ENCODE measurements around the gene ATXN1.

The ATXN1 gene

DNA sequence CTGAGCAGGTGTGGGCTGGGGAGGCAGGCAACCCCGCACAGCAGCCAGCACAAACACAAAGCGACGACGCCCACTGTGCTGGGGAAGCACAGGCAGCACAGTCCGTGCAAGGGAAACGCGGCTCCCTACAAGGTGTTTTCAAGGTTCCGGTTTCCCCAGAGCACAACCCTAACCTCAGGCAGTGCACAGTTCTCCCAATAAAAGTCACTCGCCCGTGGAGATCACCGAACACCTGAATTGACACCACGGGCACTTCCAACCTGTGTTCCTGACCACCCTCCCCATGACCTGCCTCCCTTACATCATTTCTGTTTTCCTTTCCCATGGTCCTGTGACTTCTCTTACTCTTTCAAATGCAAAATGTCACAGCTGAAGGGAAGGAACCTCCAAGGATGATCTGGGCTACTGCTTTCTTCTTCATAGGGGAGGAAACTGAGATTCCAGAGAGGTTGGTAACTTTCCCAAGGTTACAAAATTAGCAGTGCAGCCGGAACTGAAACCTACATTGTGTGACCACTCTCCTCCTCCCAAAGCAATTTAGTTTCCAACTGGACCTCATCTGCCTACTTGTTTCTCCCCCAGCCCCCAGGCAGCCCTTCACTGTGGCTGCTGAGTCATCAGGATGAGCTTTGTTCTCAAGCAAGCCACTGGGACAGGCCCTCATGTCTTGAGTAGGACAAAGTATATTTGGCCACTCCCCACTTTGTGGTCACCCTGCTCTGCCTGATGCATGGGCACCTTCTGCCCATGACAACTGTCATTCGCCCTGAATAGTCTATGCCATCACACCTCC lies 125.3 kb downstream of the ATXN1 start:
- Histone ChIP-seq H2AFZ (ENCODE audit: low read length) (no peak overlapping the region), H3K4me2 (ENCODE audit: low read depth, low read length, poor library complexity, severe bottlenecking) (peak overlapping the region; percentile 55), H3K4me1 (ENCODE audit: insufficient read depth, low read length, poor library complexity, severe bottlenecking) (peaks cover 39% of the 10 kb centered on the region), H3K4me3 (ENCODE audit: low read length, poor library complexity, severe bottlenecking) (no peak overlapping the region), H3K27me3 (ENCODE audit: insufficient read depth, low read length, poor library complexity, severe bottlenecking) (no peaks in the 10 kb centered on the region), H4K20me1 (ENCODE audit: insufficient read depth, low read length, poor library complexity, severe bottlenecking) (no peaks in the 10 kb centered on the region), H3K9me2 (replicated peaks; ENCODE audit: low read depth, low read length) (no peaks in the 10 kb centered on the region), H3K79me2 (ENCODE audit: insufficient read depth, low read length) (no peaks in the 10 kb centered on the region), H3F3A (ENCODE audit: low read depth) (no peaks in the 10 kb centered on the region; the same call in 1 of the 2 replicates), H3K9ac (ENCODE audit: low read depth, low read length, poor library complexity, severe bottlenecking) (peak overlapping the region; percentile 19), H3K9me3 (ENCODE audit: insufficient read depth, low read depth, low read length) (no peaks in the 10 kb centered on the region), H3K36me3 (ENCODE audit: insufficient read depth, low read length) (peaks cover 3% of the 10 kb centered on the region; the same call in 1 of the 2 replicates)
- TF ChIP-seq EZH2phosphoT487 (IDR thresholded peaks at IDR 0.05; ENCODE audit: borderline replicate concordance) = no peak
- TF ChIP-seq, protein P1, sequence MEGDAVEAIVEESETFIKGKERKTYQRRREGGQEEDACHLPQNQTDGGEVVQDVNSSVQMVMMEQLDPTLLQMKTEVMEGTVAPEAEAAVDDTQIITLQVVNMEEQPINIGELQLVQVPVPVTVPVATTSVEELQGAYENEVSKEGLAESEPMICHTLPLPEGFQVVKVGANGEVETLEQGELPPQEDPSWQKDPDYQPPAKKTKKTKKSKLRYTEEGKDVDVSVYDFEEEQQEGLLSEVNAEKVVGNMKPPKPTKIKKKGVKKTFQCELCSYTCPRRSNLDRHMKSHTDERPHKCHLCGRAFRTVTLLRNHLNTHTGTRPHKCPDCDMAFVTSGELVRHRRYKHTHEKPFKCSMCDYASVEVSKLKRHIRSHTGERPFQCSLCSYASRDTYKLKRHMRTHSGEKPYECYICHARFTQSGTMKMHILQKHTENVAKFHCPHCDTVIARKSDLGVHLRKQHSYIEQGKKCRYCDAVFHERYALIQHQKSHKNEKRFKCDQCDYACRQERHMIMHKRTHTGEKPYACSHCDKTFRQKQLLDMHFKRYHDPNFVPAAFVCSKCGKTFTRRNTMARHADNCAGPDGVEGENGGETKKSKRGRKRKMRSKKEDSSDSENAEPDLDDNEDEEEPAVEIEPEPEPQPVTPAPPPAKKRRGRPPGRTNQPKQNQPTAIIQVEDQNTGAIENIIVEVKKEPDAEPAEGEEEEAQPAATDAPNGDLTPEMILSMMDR (conservative IDR thresholded peaks at IDR 0.05; ENCODE audit: low read length) = no peak

DNA sequence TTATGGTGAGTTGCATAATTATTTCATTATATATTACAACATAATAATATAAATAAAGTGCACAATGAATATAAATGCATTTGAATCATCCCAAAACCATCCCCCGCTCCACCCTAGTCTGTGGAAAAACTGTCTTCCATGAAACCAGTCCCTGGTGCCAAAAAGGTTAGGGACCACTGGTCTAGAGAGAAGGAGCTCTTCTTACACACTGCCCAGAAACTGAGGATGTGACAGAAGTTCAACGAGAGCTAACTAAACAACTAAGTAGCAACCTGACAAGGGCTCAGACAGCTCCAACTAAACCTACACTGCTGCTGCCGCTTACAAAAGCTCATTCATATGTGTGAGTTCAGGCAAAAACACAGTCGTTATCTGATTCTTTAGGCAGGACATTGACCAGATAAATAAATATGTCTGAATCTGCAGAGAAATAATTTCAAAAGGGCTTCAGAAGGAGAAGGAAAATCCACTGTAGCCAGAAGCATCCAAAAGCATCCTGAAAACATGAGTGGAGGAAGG lies 125.9 kb downstream of the ATXN1 start:
- Histone ChIP-seq H3K9ac (ENCODE audit: low read depth, low read length, poor library complexity, severe bottlenecking) (no peak overlapping the region), H3K4me3 (ENCODE audit: low read length, poor library complexity, severe bottlenecking) (no peak overlapping the region), H3K4me2 (ENCODE audit: low read depth, low read length, poor library complexity, severe bottlenecking) (no peak overlapping the region), H3F3A (ENCODE audit: low read depth) (no peaks in the 10 kb centered on the region; the same call in 1 of the 2 replicates), H3K36me3 (ENCODE audit: insufficient read depth, low read length) (peaks cover 4% of the 10 kb centered on the region; the same call in 1 of the 2 replicates), H4K20me1 (ENCODE audit: insufficient read depth, low read length, poor library complexity, severe bottlenecking) (no peaks in the 10 kb centered on the region), H3K9me2 (replicated peaks; ENCODE audit: low read depth, low read length) (no peaks in the 10 kb centered on the region), H3K27me3 (ENCODE audit: insufficient read depth, low read length, poor library complexity, severe bottlenecking) (no peaks in the 10 kb centered on the region), H2AFZ (ENCODE audit: low read length) (no peak overlapping the region), H3K4me1 (ENCODE audit: insufficient read depth, low read length, poor library complexity, severe bottlenecking) (peaks cover 39% of the 10 kb centered on the region), H3K9me3 (ENCODE audit: insufficient read depth, low read depth, low read length) (no peaks in the 10 kb centered on the region), H3K79me2 (ENCODE audit: insufficient read depth, low read length) (no peaks in the 10 kb centered on the region)
- TF ChIP-seq EZH2phosphoT487 (IDR thresholded peaks at IDR 0.05; ENCODE audit: borderline replicate concordance) = no peak
- TF ChIP-seq, protein P1 (conservative IDR thresholded peaks at IDR 0.05; ENCODE audit: low read length) = no peak

DNA sequence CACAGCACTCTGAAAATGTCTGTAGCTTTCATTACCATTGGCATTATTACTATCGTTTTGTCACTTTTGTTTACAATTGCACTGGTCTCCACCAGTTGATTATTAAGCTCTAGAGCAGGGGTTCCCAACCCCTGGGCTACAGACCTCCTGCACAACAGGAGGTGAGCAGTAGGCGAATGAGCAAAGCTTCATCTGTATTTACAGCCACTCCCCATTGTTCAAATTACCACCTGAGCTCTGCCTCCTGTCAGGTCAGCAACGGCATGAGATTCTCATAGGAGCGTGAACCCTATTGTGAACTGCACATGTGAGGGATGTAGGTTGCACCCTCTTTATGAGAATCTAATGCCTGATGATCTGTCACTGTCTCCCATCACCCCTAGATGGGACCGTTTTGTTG lies 126.4 kb downstream of the ATXN1 start:
- H3F3A ChIP-seq (ENCODE audit: low read depth) = no peaks in the 10 kb centered on the region; the same call in 1 of the 2 replicates
- H3K9me2 ChIP-seq (replicated peaks; ENCODE audit: low read depth, low read length) = no peaks in the 10 kb centered on the region
- H3K36me3 ChIP-seq (ENCODE audit: insufficient read depth, low read length) = peaks cover 9% of the 10 kb centered on the region; the same call in 1 of the 2 replicates
- H3K9ac ChIP-seq (ENCODE audit: low read depth, low read length, poor library complexity, severe bottlenecking) = no peak overlapping the region
- no peaks in the 10 kb centered on the region for H4K20me1 ChIP-seq (ENCODE audit: insufficient read depth, low read length, poor library complexity, severe bottlenecking)
- no peak overlapping the region for H3K4me3 ChIP-seq (ENCODE audit: low read length, poor library complexity, severe bottlenecking)
- peaks cover 39% of the 10 kb centered on the region for H3K4me1 ChIP-seq (ENCODE audit: insufficient read depth, low read length, poor library complexity, severe bottlenecking)
- no peaks in the 10 kb centered on the region for H3K27me3 ChIP-seq (ENCODE audit: insufficient read depth, low read length, poor library complexity, severe bottlenecking)
- H3K79me2 ChIP-seq (ENCODE audit: insufficient read depth, low read length) = no peaks in the 10 kb centered on the region
- H3K4me2 ChIP-seq (ENCODE audit: low read depth, low read length, poor library complexity, severe bottlenecking) = no peak overlapping the region
- no peak overlapping the region for H2AFZ ChIP-seq (ENCODE audit: low read length)
- no peak for TF ChIP-seq EZH2phosphoT487 (IDR thresholded peaks at IDR 0.05; ENCODE audit: borderline replicate concordance)
- TF ChIP-seq, protein P1 (conservative IDR thresholded peaks at IDR 0.05; ENCODE audit: low read length) = no peak
- H3K9me3 ChIP-seq (ENCODE audit: insufficient read depth, low read depth, low read length) = no peaks in the 10 kb centered on the region

Measured in Loucy (cell line).